Measurements from ENCODE around the gene FOXP2. TPM values are rescaled to one million over a fixed set of nuclear protein-coding genes. Genes with fewer than 3 reads are reported as not detected.

Gene FOXP2
- total RNA-seq, 2 experiments from 2014 or later = not detected

DNA sequence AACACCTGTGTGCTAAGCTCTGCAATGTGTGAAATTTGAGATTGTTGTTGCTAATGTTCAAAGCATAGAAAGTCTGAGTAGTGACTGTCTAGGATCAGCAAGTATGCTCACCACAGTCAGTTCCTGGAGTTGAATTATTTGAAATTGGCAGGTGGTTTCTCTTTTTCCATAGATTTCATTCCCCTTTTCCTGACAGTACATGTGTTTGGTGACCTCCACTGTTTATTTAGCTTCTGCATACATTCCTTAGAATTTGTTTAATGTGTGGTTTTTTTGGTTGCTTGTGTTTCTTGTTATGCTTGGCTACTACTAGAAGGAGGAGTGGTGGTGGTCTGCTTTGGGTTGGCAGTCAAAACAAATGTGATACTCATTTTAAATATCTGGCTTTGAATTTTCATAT, 52.3 kb downstream of the FOXP2 start:
- intact Hi-C loops (cut with micrococcal nuclease; ENCODE audit: unreplicated experiment) = no loop called here
- CTCF ChIA-PET (ENCODE audit: unreplicated experiment) = no interaction called here
- H3K4me2 ChIP-seq (ENCODE audit: low read length) = no peak overlapping the region

DNA sequence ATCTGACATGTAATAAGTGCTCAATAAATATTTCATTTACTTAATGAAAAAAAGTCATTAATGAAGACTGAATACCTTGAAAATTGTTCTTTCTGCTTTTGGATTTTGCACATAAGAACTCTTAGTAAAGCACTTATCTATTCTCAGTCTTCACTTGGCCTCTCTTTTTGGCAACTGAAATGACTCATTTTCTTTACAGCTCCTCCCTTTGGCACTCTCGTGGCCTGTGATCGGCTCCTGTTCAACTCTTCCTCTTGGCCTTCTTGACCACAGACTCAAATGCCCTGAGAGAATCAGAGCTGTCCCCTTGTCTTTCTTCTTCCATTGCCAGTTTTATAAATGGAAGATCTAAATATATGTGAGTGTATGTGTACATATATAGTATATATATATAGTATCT, 54.2 kb downstream of the FOXP2 start:
- intact Hi-C loops (cut with micrococcal nuclease; ENCODE audit: unreplicated experiment) = no loop called here
- POLR2A ChIA-PET = no interaction called here

More for the DNA sequence above, 52.3 kb downstream of the FOXP2 start:
- no peak overlapping the region for H3K4me3 ChIP-seq (ENCODE audit: low read depth, low read length, poor library complexity, severe bottlenecking)
- TF ChIP-seq, protein P1, sequence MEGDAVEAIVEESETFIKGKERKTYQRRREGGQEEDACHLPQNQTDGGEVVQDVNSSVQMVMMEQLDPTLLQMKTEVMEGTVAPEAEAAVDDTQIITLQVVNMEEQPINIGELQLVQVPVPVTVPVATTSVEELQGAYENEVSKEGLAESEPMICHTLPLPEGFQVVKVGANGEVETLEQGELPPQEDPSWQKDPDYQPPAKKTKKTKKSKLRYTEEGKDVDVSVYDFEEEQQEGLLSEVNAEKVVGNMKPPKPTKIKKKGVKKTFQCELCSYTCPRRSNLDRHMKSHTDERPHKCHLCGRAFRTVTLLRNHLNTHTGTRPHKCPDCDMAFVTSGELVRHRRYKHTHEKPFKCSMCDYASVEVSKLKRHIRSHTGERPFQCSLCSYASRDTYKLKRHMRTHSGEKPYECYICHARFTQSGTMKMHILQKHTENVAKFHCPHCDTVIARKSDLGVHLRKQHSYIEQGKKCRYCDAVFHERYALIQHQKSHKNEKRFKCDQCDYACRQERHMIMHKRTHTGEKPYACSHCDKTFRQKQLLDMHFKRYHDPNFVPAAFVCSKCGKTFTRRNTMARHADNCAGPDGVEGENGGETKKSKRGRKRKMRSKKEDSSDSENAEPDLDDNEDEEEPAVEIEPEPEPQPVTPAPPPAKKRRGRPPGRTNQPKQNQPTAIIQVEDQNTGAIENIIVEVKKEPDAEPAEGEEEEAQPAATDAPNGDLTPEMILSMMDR (conservative IDR thresholded peaks at IDR 0.05; ENCODE audit: low read length) = no peak
- no peak for TF ChIP-seq EZH2phosphoT487 (IDR thresholded peaks at IDR 0.05; ENCODE audit: borderline replicate concordance, low read depth, low read length)
- H3K27ac ChIP-seq (ENCODE audit: low read depth, low read length, poor library complexity, severe bottlenecking) = no peak overlapping the region
- H3K9me3 ChIP-seq (ENCODE audit: low read length) = no peaks in the 10 kb centered on the region
- no peaks in the 10 kb centered on the region for H3K79me2 ChIP-seq (ENCODE audit: insufficient read depth, low read depth, low read length)
- no TSS peak for BruUV-seq (replicated peaks)
- no peaks in the 10 kb centered on the region for H4K20me1 ChIP-seq (ENCODE audit: insufficient read depth, low read length)
- no peaks in the 10 kb centered on the region for H3K9me2 ChIP-seq (ENCODE audit: insufficient read depth, low read length)
- no peaks in the 10 kb centered on the region for H3K36me3 ChIP-seq (ENCODE audit: insufficient read depth, low read length)
- POLR2A ChIA-PET = no interaction called here
- no peaks in the 10 kb centered on the region for H3K4me1 ChIP-seq (ENCODE audit: insufficient read depth, low read length, poor library complexity, severe bottlenecking)
- no peak for DNase-seq (ENCODE audit: low spot score)
- H2AFZ ChIP-seq (ENCODE audit: low read length) = no peak overlapping the region

DNA sequence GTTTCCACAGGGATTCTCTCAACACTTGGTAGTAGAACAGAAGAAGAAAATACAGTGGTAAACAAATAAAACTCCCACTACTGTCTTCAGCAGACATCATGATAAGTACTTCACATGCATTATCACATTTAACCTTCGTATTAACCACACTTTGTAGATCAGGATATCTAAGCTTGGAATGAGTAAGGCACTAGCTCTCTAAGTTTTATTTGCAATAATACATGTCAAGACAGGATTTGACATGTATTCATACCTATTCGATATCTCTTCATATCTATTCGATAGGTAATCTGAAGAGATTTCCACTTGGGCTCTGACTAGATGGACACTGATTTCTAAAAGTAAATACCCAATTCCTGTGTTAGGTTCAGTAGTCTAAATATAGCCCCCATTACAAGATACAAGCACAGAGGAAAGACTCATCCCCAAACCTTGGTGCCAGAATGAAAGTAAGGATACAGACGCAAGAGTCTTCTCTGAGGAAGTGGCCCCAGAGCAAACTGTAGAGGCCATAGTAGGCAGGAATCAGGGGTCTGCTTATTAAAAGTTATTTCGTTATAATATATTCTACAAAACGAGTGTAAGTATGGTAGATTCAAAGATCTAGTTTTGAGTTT, 58.4 kb downstream of the FOXP2 start:
- Histone ChIP-seq H3K36me3 (ENCODE audit: insufficient read depth, low read length) (no peaks in the 10 kb centered on the region), H3K27ac (ENCODE audit: low read depth, low read length, poor library complexity, severe bottlenecking) (no peak overlapping the region), H3K79me2 (ENCODE audit: insufficient read depth, low read depth, low read length) (no peaks in the 10 kb centered on the region), H3K4me2 (ENCODE audit: low read length) (no peak overlapping the region), H3K4me3 (ENCODE audit: low read depth, low read length, poor library complexity, severe bottlenecking) (no peak overlapping the region), H3K9me2 (ENCODE audit: insufficient read depth, low read length) (no peaks in the 10 kb centered on the region), H3K9me3 (ENCODE audit: low read length) (no peaks in the 10 kb centered on the region), H2AFZ (ENCODE audit: low read length) (no peak overlapping the region), H3K4me1 (ENCODE audit: insufficient read depth, low read length, poor library complexity, severe bottlenecking) (no peaks in the 10 kb centered on the region), H4K20me1 (ENCODE audit: insufficient read depth, low read length) (no peaks in the 10 kb centered on the region)
- no peak for DNase-seq (ENCODE audit: low spot score)
- ChIA-PET CTCF (ENCODE audit: unreplicated experiment) (no interaction called here), POLR2A (interaction anchor here (0.6 to 1.2 kb wide), 2 partner anchors 8 to 776 kb away, joined by 3 to 4 read pairs; no protein-coding TSS in a partner anchor)
- intact Hi-C loops (cut with micrococcal nuclease; ENCODE audit: unreplicated experiment) = no loop called here
- no TSS peak for BruUV-seq (replicated peaks)
- TF ChIP-seq, protein P1 (conservative IDR thresholded peaks at IDR 0.05; ENCODE audit: low read length) = no peak
- no peak for TF ChIP-seq EZH2phosphoT487 (IDR thresholded peaks at IDR 0.05; ENCODE audit: borderline replicate concordance, low read depth, low read length)

More for the DNA sequence above, 54.2 kb downstream of the FOXP2 start:
- BruUV-seq (replicated peaks) = no TSS peak
- no peaks in the 10 kb centered on the region for H3K79me2 ChIP-seq (ENCODE audit: insufficient read depth, low read depth, low read length)
- CTCF ChIA-PET (ENCODE audit: unreplicated experiment) = no interaction called here
- no peaks in the 10 kb centered on the region for H4K20me1 ChIP-seq (ENCODE audit: insufficient read depth, low read length)
- DNase-seq (ENCODE audit: low spot score) = no peak
- H2AFZ ChIP-seq (ENCODE audit: low read length) = no peak overlapping the region
- TF ChIP-seq, protein P1 (conservative IDR thresholded peaks at IDR 0.05; ENCODE audit: low read length) = no peak
- TF ChIP-seq EZH2phosphoT487 (IDR thresholded peaks at IDR 0.05; ENCODE audit: borderline replicate concordance, low read depth, low read length) = no peak
- no peaks in the 10 kb centered on the region for H3K4me1 ChIP-seq (ENCODE audit: insufficient read depth, low read length, poor library complexity, severe bottlenecking)
- no peak overlapping the region for H3K4me2 ChIP-seq (ENCODE audit: low read length)
- H3K4me3 ChIP-seq (ENCODE audit: low read depth, low read length, poor library complexity, severe bottlenecking) = no peak overlapping the region
- no peaks in the 10 kb centered on the region for H3K36me3 ChIP-seq (ENCODE audit: insufficient read depth, low read length)
- no peaks in the 10 kb centered on the region for H3K9me2 ChIP-seq (ENCODE audit: insufficient read depth, low read length)
- H3K27ac ChIP-seq (ENCODE audit: low read depth, low read length, poor library complexity, severe bottlenecking) = no peak overlapping the region
- H3K9me3 ChIP-seq (ENCODE audit: low read length) = no peaks in the 10 kb centered on the region

Measured in OCI-LY7 (cell line).